ENCODE results near the gene LRRC47.

LRRC47 gene

GRCh38 chr1:3796215-3797061, at the start of gene LRRC47:
Gene LRRC47 (minus strand): TSS chr1:3796498. CDS start chr1:3796476, 22 bp downstream.
- peak; percentile 58 for DNase-seq (ENCODE audit: low read depth, low spot score)
- H3K36me3 ChIP-seq (ENCODE audit: insufficient read depth, low read length), result no peaks in the 10 kb centered on the region
- H3K9ac ChIP-seq (ENCODE audit: insufficient read length), result peak within 1 kb of the TSS; percentile 94
- TF ChIP-seq EZH2 (IDR thresholded peaks at IDR 0.05) (no peak), POLR2AphosphoS5 (IDR thresholded peaks at IDR 0.05; ENCODE audit: borderline replicate concordance, low read depth, low read length) (peak; percentile 91)
- H3K9me3 ChIP-seq (ENCODE audit: low read depth, low read length), result no peaks in the 10 kb centered on the region
- H3K27ac ChIP-seq, result peak within 1 kb of the TSS; percentile 55; the same call in 1 of the 2 replicates
- H3K4me3 ChIP-seq, result peak within 1 kb of the TSS; percentile 98

- H3K36me3 ChIP-seq (ENCODE audit: insufficient read depth, low read length), result no peaks in the 10 kb centered on the region; the same call in 1 of the 2 replicates
These were observed 46.6 kb upstream of the LRRC47 start for GRCh38 chr1:3842912-3843311.

GRCh38 chr1:3841491-3841890, 45.2 kb upstream of the LRRC47 start:
- Histone ChIP-seq H3K27ac (no peak overlapping the region), H3K9me3 (ENCODE audit: low read depth, low read length) (no peaks in the 10 kb centered on the region), H3K9ac (ENCODE audit: insufficient read length) (no peak overlapping the region), H3K4me3 (no peak overlapping the region), H3K36me3 (ENCODE audit: insufficient read depth, low read length) (no peaks in the 10 kb centered on the region; the same call in 1 of the 2 replicates)
- no peak for TF ChIP-seq POLR2AphosphoS5 (IDR thresholded peaks at IDR 0.05; ENCODE audit: borderline replicate concordance, low read depth, low read length)
- DNase-seq (ENCODE audit: low read depth, low spot score), result no peak

More at GRCh38 chr1:3842912-3843311, 46.6 kb upstream of the LRRC47 start:
- no peak for TF ChIP-seq EZH2 (IDR thresholded peaks at IDR 0.05)
- no peak for TF ChIP-seq POLR2AphosphoS5 (IDR thresholded peaks at IDR 0.05; ENCODE audit: borderline replicate concordance, low read depth, low read length)
- no peak for TF ChIP-seq FOXP2 (optimal IDR thresholded peaks at IDR 0.05; ENCODE audit: control extremely low read depth, extremely low read length, insufficient read depth)
- no peak overlapping the region for H3K9ac ChIP-seq (ENCODE audit: insufficient read length)
- no peak overlapping the region for H3K27ac ChIP-seq
- no peak for DNase-seq (ENCODE audit: low read depth, low spot score)
- no peaks in the 10 kb centered on the region for H3K9me3 ChIP-seq (ENCODE audit: low read depth, low read length)
- no peak overlapping the region for H3K4me3 ChIP-seq

- Histone ChIP-seq H3K9me3 (ENCODE audit: low read depth, low read length) (no peaks in the 10 kb centered on the region), H3K36me3 (ENCODE audit: insufficient read depth, low read length) (peaks cover under 1% of the 10 kb centered on the region; the same call in 1 of the 2 replicates), H3K27ac (no peak overlapping the region), H3K4me3 (no peak overlapping the region), H3K9ac (ENCODE audit: insufficient read length) (no peak overlapping the region)
- TF ChIP-seq FOXP2 (optimal IDR thresholded peaks at IDR 0.05; ENCODE audit: control extremely low read depth, extremely low read length, insufficient read depth), result no peak
- TF ChIP-seq EZH2 (IDR thresholded peaks at IDR 0.05), result no peak
- TF ChIP-seq POLR2AphosphoS5 (IDR thresholded peaks at IDR 0.05; ENCODE audit: borderline replicate concordance, low read depth, low read length), result no peak
- no peak for DNase-seq (ENCODE audit: low read depth, low spot score)
These were observed 42.5 kb upstream of the LRRC47 start for GRCh38 chr1:3838788-3839187.

GRCh38 chr1:3837685-3838084, 41.4 kb upstream of the LRRC47 start:
- no peak overlapping the region for H3K27ac ChIP-seq
- no peaks in the 10 kb centered on the region for H3K9me3 ChIP-seq (ENCODE audit: low read depth, low read length)
- DNase-seq (ENCODE audit: low read depth, low spot score), result no peak
- H3K4me3 ChIP-seq, result no peak overlapping the region
- H3K9ac ChIP-seq (ENCODE audit: insufficient read length), result no peak overlapping the region
- TF ChIP-seq POLR2AphosphoS5 (IDR thresholded peaks at IDR 0.05; ENCODE audit: borderline replicate concordance, low read depth, low read length), result no peak
- no peak for TF ChIP-seq EZH2 (IDR thresholded peaks at IDR 0.05)
- no peak for TF ChIP-seq FOXP2 (optimal IDR thresholded peaks at IDR 0.05; ENCODE audit: control extremely low read depth, extremely low read length, insufficient read depth)
- H3K36me3 ChIP-seq (ENCODE audit: insufficient read depth, low read length), result peaks cover 4% of the 10 kb centered on the region

- no peak for DNase-seq (ENCODE audit: low read depth, low spot score)
- Histone ChIP-seq H3K4me3 (no peak overlapping the region), H3K36me3 (ENCODE audit: insufficient read depth, low read length) (peaks cover 4% of the 10 kb centered on the region), H3K9me3 (ENCODE audit: low read depth, low read length) (no peaks in the 10 kb centered on the region), H3K27ac (no peak overlapping the region), H3K9ac (ENCODE audit: insufficient read length) (no peak overlapping the region)
- no peak for TF ChIP-seq FOXP2 (optimal IDR thresholded peaks at IDR 0.05; ENCODE audit: control extremely low read depth, extremely low read length, insufficient read depth)
- TF ChIP-seq POLR2AphosphoS5 (IDR thresholded peaks at IDR 0.05; ENCODE audit: borderline replicate concordance, low read depth, low read length), result no peak
These were observed 40.9 kb upstream of the LRRC47 start for GRCh38 chr1:3837200-3837599.

GRCh38 chr1:3836421-3836820, 40.1 kb upstream of the LRRC47 start:
- H3K4me3 ChIP-seq, result no peak overlapping the region
- no peak overlapping the region for H3K27ac ChIP-seq
- DNase-seq (ENCODE audit: low read depth, low spot score), result no peak
- no peak for TF ChIP-seq POLR2AphosphoS5 (IDR thresholded peaks at IDR 0.05; ENCODE audit: borderline replicate concordance, low read depth, low read length)
- no peak for TF ChIP-seq FOXP2 (optimal IDR thresholded peaks at IDR 0.05; ENCODE audit: control extremely low read depth, extremely low read length, insufficient read depth)
- TF ChIP-seq EZH2 (IDR thresholded peaks at IDR 0.05), result no peak
- H3K9ac ChIP-seq (ENCODE audit: insufficient read length), result no peak overlapping the region
- no peaks in the 10 kb centered on the region for H3K9me3 ChIP-seq (ENCODE audit: low read depth, low read length)
- H3K36me3 ChIP-seq (ENCODE audit: insufficient read depth, low read length), result peaks cover 4% of the 10 kb centered on the region

- Histone ChIP-seq H3K9me3 (ENCODE audit: low read depth, low read length) (no peaks in the 10 kb centered on the region), H3K9ac (ENCODE audit: insufficient read length) (no peak overlapping the region), H3K36me3 (ENCODE audit: insufficient read depth, low read length) (peaks cover 5% of the 10 kb centered on the region), H3K4me3 (no peak overlapping the region), H3K27ac (no peak overlapping the region)
- no peak for TF ChIP-seq POLR2AphosphoS5 (IDR thresholded peaks at IDR 0.05; ENCODE audit: borderline replicate concordance, low read depth, low read length)
- no peak for TF ChIP-seq FOXP2 (optimal IDR thresholded peaks at IDR 0.05; ENCODE audit: control extremely low read depth, extremely low read length, insufficient read depth)
- TF ChIP-seq EZH2 (IDR thresholded peaks at IDR 0.05), result no peak
- DNase-seq (ENCODE audit: low read depth, low spot score), result no peak
These were observed 38.4 kb upstream of the LRRC47 start for GRCh38 chr1:3834701-3835100.
